Natural killer cell (primary cell): ENCODE results near the gene SLC1A4. TPM values are rescaled to one million over a fixed set of nuclear protein-coding genes. Genes with fewer than 3 reads are reported as not detected.

Experiments used
- ATAC-seq, 3 donors: fragments of 150-1000 bp in 2 of 3; fragments of 200-7000 bp in 1 of 3; cut with Tn5 transposase; 1 replicate in 1 of 3; 2 replicates in 2 of 3; pipeline ENCODE4 v1.10.0; 2021; ENCODE audit warnings: mild to moderate bottlenecking in 2 of 3, moderate library complexity in 2 of 3
- DNase-seq, 2 donors: peaks; one replicate each; pipeline versions ENCODE4 v3.0.0 to v3.0.0-alpha.2; 2013 to 2021; ENCODE audit warnings: mixed read lengths in 1 of 2
- H3K27ac ChIP-seq: one replicate; pipeline ENCODE4 v1.5.1; 2013; ENCODE audit warnings: mild to moderate bottlenecking, low read length
- H3K27me3 ChIP-seq: one replicate; pipeline ENCODE4 v1.6.1; 2013; ENCODE audit warnings: low read length; ENCODE audit not compliant: control insufficient read depth, insufficient read depth
- H3K36me3 ChIP-seq: one replicate; pipeline ENCODE4 v1.6.1; 2013; ENCODE audit warnings: low read length; ENCODE audit not compliant: control insufficient read depth, insufficient read depth
- H3K4me1 ChIP-seq: one replicate; pipeline ENCODE4 v1.6.1; 2013; ENCODE audit warnings: low read length; ENCODE audit not compliant: control insufficient read depth, insufficient read depth
- H3K4me3 ChIP-seq: one replicate; pipeline ENCODE4 v1.5.1; 2013; ENCODE audit warnings: low read length
- H3K9me3 ChIP-seq: one replicate; pipeline ENCODE4 v1.6.1; 2013; ENCODE audit warnings: low read length; ENCODE audit not compliant: control insufficient read depth, insufficient read depth
- H3K27ac Mint-ChIP-seq, 2 donors: one replicate each; pipeline ENCODE4 v1.8.0; 2022; ENCODE audit warnings: mild to moderate bottlenecking in 2 of 2, mixed read lengths in 2 of 2, moderate library complexity in 1 of 2
- H3K27me3 Mint-ChIP-seq, 2 donors: one replicate each; pipeline ENCODE4 v1.8.0; 2022; ENCODE audit warnings: low read depth in 2 of 2, mixed read lengths in 2 of 2
- H3K36me3 Mint-ChIP-seq: one replicate; pipeline ENCODE4 v1.8.0; 2022; ENCODE audit warnings: mixed read lengths
- H3K4me1 Mint-ChIP-seq, 2 donors: one replicate each; pipeline ENCODE4 v1.8.0; 2022; ENCODE audit warnings: mixed read lengths in 2 of 2
- H3K4me3 Mint-ChIP-seq: one replicate; pipeline ENCODE4 v1.8.0; 2022; ENCODE audit warnings: mild to moderate bottlenecking, moderate library complexity, mixed read lengths
- H3K9me3 Mint-ChIP-seq, 2 donors: one replicate each; pipeline ENCODE4 v1.8.0; 2022; ENCODE audit warnings: mixed read lengths in 2 of 2
- CTCF ChIP-seq: fragments of 200-600 bp; IDR thresholded peaks from one replicate; pipeline ENCODE4 v1.8.0; 2022; ENCODE audit warnings: antibody characterized with exemption
- WGBS: methylation state at CpG from one replicate; pipeline ENCODE4 v1.1.7; 2013; ENCODE audit warnings: missing lambda C conversion rate; ENCODE audit not compliant: insufficient coverage; 5-methylcytosine and 5-hydroxymethylcytosine counted together
- intact Hi-C: fragments of 100-400 bp; cut with micrococcal nuclease; formaldehyde crosslinking; loops from one replicate; pipeline ENCODE4 v1.14.2; 2022
- total RNA-seq, 4 donors: library from RNA; stranded (reverse); fragments of 120-200 nt in 1 of 4; gene quantifications; one replicate each; pipeline versions ENCODE4 v1.2.3 to v1.2.4, GENCODE V29; 2013 to 2022

Gene SLC1A4
- total RNA-seq, 3 donors from 2014 or later (not counting 1 experiment from before 2014, with no cell fraction given) = 3.9 to 13.8 (median 5.6) TPM

- H3K9me3 ChIP-seq = no peaks in the 10 kb centered on the region
- intact Hi-C loops = no loop called here
- ATAC-seq (no peak), DNase-seq (no peak)
- TF ChIP-seq CTCF = no peak
- peaks cover 13% of the 10 kb centered on the region for H3K4me1 ChIP-seq
- no peaks in the 10 kb centered on the region for H3K36me3 ChIP-seq
- WGBS = 87% methylated on average over 11 of the region's 13 CpGs
- Mint-ChIP-seq H3K9me3 (no peaks in the 10 kb centered on the region), H3K4me1 (peaks cover 13 to 14% of the 10 kb centered on the region in 2 donors), H3K4me3 (no peak overlapping the region), H3K36me3 (no peaks in the 10 kb centered on the region), H3K27ac (no peak overlapping the region), H3K27me3 (no peaks in the 10 kb centered on the region)
- no peak overlapping the region for H3K27ac ChIP-seq
- H3K27me3 ChIP-seq = no peaks in the 10 kb centered on the region
- no peak overlapping the region for H3K4me3 ChIP-seq
Observed at GRCh38 chr2:65062843-65063825, 73.9 kb downstream of the SLC1A4 start.

- H3K4me3 Mint-ChIP-seq = no peak overlapping the region
- H3K27me3 Mint-ChIP-seq = no peaks in the 10 kb centered on the region
- H3K27ac ChIP-seq = no peak overlapping the region
- H3K4me1 ChIP-seq = peaks cover 20% of the 10 kb centered on the region
- peak overlapping the region in 1 of 2 donors; percentile 35 for H3K27ac Mint-ChIP-seq
- no peaks in the 10 kb centered on the region for H3K9me3 Mint-ChIP-seq
- H3K36me3 Mint-ChIP-seq = no peaks in the 10 kb centered on the region
- H3K27me3 ChIP-seq = no peaks in the 10 kb centered on the region
- intact Hi-C loops = loop anchor here (1.0 to 2.0 kb wide), 3 partner anchors 66 to 122 kb away; partner anchors contain the start of gene RAB1A
- H3K4me1 Mint-ChIP-seq = peaks cover 18 to 19% of the 10 kb centered on the region in 2 donors
- no peaks in the 10 kb centered on the region for H3K9me3 ChIP-seq
- peaks cover 3% of the 10 kb centered on the region for H3K36me3 ChIP-seq
- peak; percentile 82 to 96 (median 88) for ATAC-seq
- peak; percentile 84 for TF ChIP-seq CTCF
- no peak overlapping the region for H3K4me3 ChIP-seq
- 29% methylated on average over 11 of the region's 14 CpGs for WGBS
- peak in 1 of 2 donors; percentile 83 for DNase-seq
Observed at GRCh38 chr2:65064728-65065552, 75.7 kb downstream of the SLC1A4 start.

- peaks cover 19 to 26% of the 10 kb centered on the region in 2 donors for H3K4me1 Mint-ChIP-seq
- Histone ChIP-seq H3K4me3 (no peak overlapping the region), H3K27ac (no peak overlapping the region), H3K27me3 (no peaks in the 10 kb centered on the region), H3K9me3 (no peaks in the 10 kb centered on the region), H3K4me1 (peaks cover 20% of the 10 kb centered on the region), H3K36me3 (peaks cover 24% of the 10 kb centered on the region)
- H3K36me3 Mint-ChIP-seq = no peaks in the 10 kb centered on the region
- ATAC-seq (no peak), DNase-seq (peak in 1 of 2 donors; percentile 27)
- no peak overlapping the region for H3K4me3 Mint-ChIP-seq
- TF ChIP-seq CTCF = no peak
- H3K27ac Mint-ChIP-seq = peak overlapping the region; percentile 32 to 39
- WGBS = 47% methylated on average over 14 of the region's 14 CpGs
- no peaks in the 10 kb centered on the region for H3K9me3 Mint-ChIP-seq
- H3K27me3 Mint-ChIP-seq = no peaks in the 10 kb centered on the region
- intact Hi-C loops = no loop called here
Observed at GRCh38 chr2:65067806-65068553, 78.8 kb downstream of the SLC1A4 start.
